ENCODE results near the gene CHST15.

- TF ChIP-seq CTCF (IDR thresholded peaks at IDR 0.05) (no peak), POLR2A (IDR thresholded peaks at IDR 0.05) (no peak)
These were observed 25.5 kb downstream of the CHST15 start for GRCh38 chr10:124067825-124068400.
